ENCODE data around the gene CETN2. TPM values are rescaled to one million over a fixed set of nuclear protein-coding genes. Genes with fewer than 3 reads are reported as not detected.

CETN2 gene
- total and polyA plus RNA-seq, 8 donors = 10.0 to 45.5 (median 29.9) TPM

GRCh38 chrX:152869972-152870371 lies 39.4 kb upstream of the CETN2 start:
- intact Hi-C loops (cut with DNase I; ENCODE audit: low total_unique reads) = no loop called here
- peaks cover 9 to 61% (median 57%) of the 10 kb centered on the region in 4 donors for H3K36me3 ChIP-seq
- no peak for DNase-seq
- no peaks in the 10 kb centered on the region for H3K4me1 ChIP-seq
- TF ChIP-seq CTCF (IDR thresholded peaks at IDR 0.05) (no peak), POLR2A (IDR thresholded peaks at IDR 0.05) (no peak), POLR2AphosphoS5 (IDR thresholded peaks at IDR 0.05) (no peak), EP300 (IDR thresholded peaks at IDR 0.05) (no peak)
- WGBS, 5 donors = 71 to 93% (median 88%) methylated on average over 6 to 7 of the region's 7 CpGs
- H3K9me3 ChIP-seq = peaks cover 0 to 6% (median 0%) of the 10 kb centered on the region in 4 donors
- no peak overlapping the region for H3K27ac ChIP-seq
- no peaks in the 10 kb centered on the region for H3K27me3 ChIP-seq
- H3K4me3 ChIP-seq = no peak overlapping the region

- Histone ChIP-seq H3K36me3 (peaks cover 10 to 88% (median 82%) of the 10 kb centered on the region in 4 donors), H3K4me1 (no peaks in the 10 kb centered on the region), H3K27me3 (no peaks in the 10 kb centered on the region), H3K9me3 (peaks cover 0 to 6% (median 0%) of the 10 kb centered on the region in 4 donors), H3K4me3 (no peak overlapping the region), H3K27ac (no peak overlapping the region)
- TF ChIP-seq CTCF (IDR thresholded peaks at IDR 0.05) = no peak
- no peak for TF ChIP-seq POLR2A (IDR thresholded peaks at IDR 0.05)
- TF ChIP-seq EP300 (IDR thresholded peaks at IDR 0.05) = no peak
- TF ChIP-seq POLR2AphosphoS5 (IDR thresholded peaks at IDR 0.05) = no peak
- no peak for DNase-seq
- intact Hi-C loops (cut with DNase I; ENCODE audit: low total_unique reads) = no loop called here
- WGBS, 5 donors = 72 to 92% (median 80%) methylated on average over 5 of the region's 5 CpGs
These were observed 35.8 kb upstream of the CETN2 start for GRCh38 chrX:152866386-152866785.

- Histone ChIP-seq H3K36me3 (peaks cover 10 to 87% (median 79%) of the 10 kb centered on the region in 4 donors), H3K9me3 (peaks cover 0 to 6% (median 0%) of the 10 kb centered on the region in 4 donors), H3K27ac (no peak overlapping the region), H3K27me3 (no peaks in the 10 kb centered on the region), H3K4me3 (no peak overlapping the region), H3K4me1 (no peaks in the 10 kb centered on the region)
- no peak for DNase-seq
- intact Hi-C loops (cut with DNase I; ENCODE audit: low total_unique reads) = no loop called here
- 81 to 93% (median 86%) methylated on average over 12 to 17 of the region's 17 CpGs for WGBS, 5 donors
- TF ChIP-seq POLR2A (IDR thresholded peaks at IDR 0.05) (no peak), POLR2AphosphoS5 (IDR thresholded peaks at IDR 0.05) (no peak), EP300 (IDR thresholded peaks at IDR 0.05) (no peak), CTCF (IDR thresholded peaks at IDR 0.05) (no peak)
These were observed 34.8 kb upstream of the CETN2 start for GRCh38 chrX:152865232-152865920.

GRCh38 chrX:152861826-152862225 lies 31.3 kb upstream of the CETN2 start:
- 66 to 89% (median 83%) methylated on average over 6 of the region's 6 CpGs for WGBS, 5 donors
- intact Hi-C loops (cut with DNase I; ENCODE audit: low total_unique reads) = no loop called here

More at GRCh38 chrX:152861826-152862225, 31.3 kb upstream of the CETN2 start:
- no peak for DNase-seq
- H3K4me3 ChIP-seq = no peak overlapping the region
- no peaks in the 10 kb centered on the region for H3K4me1 ChIP-seq
- H3K27ac ChIP-seq = no peak overlapping the region
- peaks cover 10 to 73% (median 62%) of the 10 kb centered on the region in 4 donors for H3K36me3 ChIP-seq
- TF ChIP-seq POLR2AphosphoS5 (IDR thresholded peaks at IDR 0.05) = no peak
- TF ChIP-seq CTCF (IDR thresholded peaks at IDR 0.05) = no peak
- no peak for TF ChIP-seq EP300 (IDR thresholded peaks at IDR 0.05)
- no peaks in the 10 kb centered on the region for H3K27me3 ChIP-seq
- peaks cover 0 to 6% (median 0%) of the 10 kb centered on the region in 4 donors for H3K9me3 ChIP-seq
